OCI-LY3 (cell line): ENCODE measurements around the gene GRIK5.

Experiments used
- H2AFZ ChIP-seq: fragments of 200-600, 300-600 bp; shearing (Covaris generic); 2 replicates; pipeline ENCODE4 v1.6.0; 2014; ENCODE audit warnings: antibody characterized with exemption, low read depth, low read length
- H3K27ac ChIP-seq: fragments of 200-600, 300-600 bp; sonication (generic); 2 replicates; pipeline ENCODE4 v1.5.1; 2014; ENCODE audit warnings: mild to moderate bottlenecking, low read length, moderate library complexity, mixed read lengths
- H3K27me3 ChIP-seq: fragments of 200-600, 300-600 bp; sonication (generic); 2 replicates; pipeline ENCODE4 v1.6.1; 2014; ENCODE audit warnings: low read depth, low read length, mixed read lengths
- H3K36me3 ChIP-seq: fragments of 200-600, 300-600 bp; sonication (generic); replicated peaks from 2 replicates; pipeline ENCODE3; 2014; ENCODE audit warnings: low read depth, low read length, mixed read lengths
- H3K4me1 ChIP-seq: fragments of 300-600, 200-600 bp; sonication (generic); 2 replicates; pipeline ENCODE4 v1.6.1; 2014; ENCODE audit warnings: low read length, mixed read lengths
- H3K4me2 ChIP-seq: fragments of 200-600, 300-600 bp; sonication (generic); 2 replicates; pipeline ENCODE4 v1.6.1; 2014; ENCODE audit warnings: low read length, mixed read lengths
- H3K4me3 ChIP-seq: fragments of 300-600, 200-600 bp; sonication (generic); 2 replicates; pipeline ENCODE4 v1.5.1; 2014; ENCODE audit warnings: antibody characterized with exemption, mild to moderate bottlenecking, low read length, moderate library complexity
- H3K79me2 ChIP-seq: fragments of 300-600, 200-600 bp; shearing (Covaris generic); 2 replicates; pipeline ENCODE4 v1.6.1; 2014; ENCODE audit warnings: mild to moderate bottlenecking, low read length, mixed read lengths
- H3K9ac ChIP-seq: fragments of 300-600, 200-600 bp; shearing (Covaris generic); 2 replicates; pipeline ENCODE4 v1.6.0; 2014; ENCODE audit warnings: mild to moderate bottlenecking, low read length, moderate library complexity
- H3K9me3 ChIP-seq: fragments of 200-600, 300-600 bp; shearing (Covaris generic); 2 replicates; pipeline ENCODE4 v1.6.1; 2014; ENCODE audit warnings: low read length, mixed read lengths; ENCODE audit not compliant: insufficient read depth
- H4K20me1 ChIP-seq: fragments of 200-600, 300-600 bp; sonication (generic); 2 replicates; pipeline ENCODE4 v1.6.1; 2016; ENCODE audit warnings: low read length, mixed read lengths; ENCODE audit not compliant: insufficient read depth
- EZH2phosphoT487 ChIP-seq: fragments of 200-600 bp; shearing (Covaris generic); IDR thresholded peaks from 2 replicates; pipeline ENCODE4 v1.6.1; 2018; ENCODE audit warnings: antibody characterized with exemption, mixed run types, low read depth
- TF ChIP-seq, protein P1 (sequence below): fragments of 200-600, 300-600 bp; sonication (generic); IDR thresholded peaks from 2 replicates; pipeline ENCODE4 v1.5.1; 2014; ENCODE audit warnings: antibody characterized with exemption, low read length, low read depth

GRIK5 gene

DNA sequence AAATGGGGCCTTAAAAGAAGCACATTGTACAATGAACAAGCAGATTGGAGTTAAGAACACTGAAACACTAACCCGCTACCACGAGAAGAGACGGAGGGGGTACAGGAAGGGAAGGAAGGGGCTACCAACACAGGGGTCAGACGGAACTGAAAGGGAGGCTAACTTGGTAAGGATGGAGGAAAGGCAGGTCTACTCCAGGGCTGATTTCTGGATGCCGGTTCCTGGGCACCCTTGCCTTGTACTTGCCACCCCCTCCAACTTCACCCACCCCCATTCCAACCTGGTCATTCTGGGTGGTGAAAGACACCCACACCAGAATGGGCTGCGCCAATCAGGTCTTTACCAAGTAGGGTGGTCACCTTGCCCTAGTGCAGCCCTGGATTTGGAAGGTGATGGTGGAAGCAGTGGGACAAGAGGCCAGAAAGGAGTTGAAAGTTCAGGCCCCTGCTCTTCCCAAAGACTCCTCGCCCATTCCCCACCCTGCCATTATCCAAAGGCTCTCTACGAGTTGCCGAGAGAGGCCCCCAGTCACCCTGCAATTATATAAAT lies 16.3 kb upstream of the GRIK5 start:
- Histone ChIP-seq H3K27ac (peak overlapping the region; percentile 20; the same call in 1 of the 2 replicates), H3K27me3 (no peaks in the 10 kb centered on the region), H3K4me1 (peaks cover 27% of the 10 kb centered on the region), H3K79me2 (peaks cover 15% of the 10 kb centered on the region; the same call in 1 of the 2 replicates), H3K36me3 (peaks cover 24% of the 10 kb centered on the region), H3K4me2 (no peak overlapping the region), H3K4me3 (no peak overlapping the region), H3K9ac (no peak overlapping the region), H4K20me1 (peaks cover 29% of the 10 kb centered on the region), H3K9me3 (no peaks in the 10 kb centered on the region), H2AFZ (no peak overlapping the region)
- TF ChIP-seq, protein P1, sequence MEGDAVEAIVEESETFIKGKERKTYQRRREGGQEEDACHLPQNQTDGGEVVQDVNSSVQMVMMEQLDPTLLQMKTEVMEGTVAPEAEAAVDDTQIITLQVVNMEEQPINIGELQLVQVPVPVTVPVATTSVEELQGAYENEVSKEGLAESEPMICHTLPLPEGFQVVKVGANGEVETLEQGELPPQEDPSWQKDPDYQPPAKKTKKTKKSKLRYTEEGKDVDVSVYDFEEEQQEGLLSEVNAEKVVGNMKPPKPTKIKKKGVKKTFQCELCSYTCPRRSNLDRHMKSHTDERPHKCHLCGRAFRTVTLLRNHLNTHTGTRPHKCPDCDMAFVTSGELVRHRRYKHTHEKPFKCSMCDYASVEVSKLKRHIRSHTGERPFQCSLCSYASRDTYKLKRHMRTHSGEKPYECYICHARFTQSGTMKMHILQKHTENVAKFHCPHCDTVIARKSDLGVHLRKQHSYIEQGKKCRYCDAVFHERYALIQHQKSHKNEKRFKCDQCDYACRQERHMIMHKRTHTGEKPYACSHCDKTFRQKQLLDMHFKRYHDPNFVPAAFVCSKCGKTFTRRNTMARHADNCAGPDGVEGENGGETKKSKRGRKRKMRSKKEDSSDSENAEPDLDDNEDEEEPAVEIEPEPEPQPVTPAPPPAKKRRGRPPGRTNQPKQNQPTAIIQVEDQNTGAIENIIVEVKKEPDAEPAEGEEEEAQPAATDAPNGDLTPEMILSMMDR = no peak
- TF ChIP-seq EZH2phosphoT487 = no peak

DNA sequence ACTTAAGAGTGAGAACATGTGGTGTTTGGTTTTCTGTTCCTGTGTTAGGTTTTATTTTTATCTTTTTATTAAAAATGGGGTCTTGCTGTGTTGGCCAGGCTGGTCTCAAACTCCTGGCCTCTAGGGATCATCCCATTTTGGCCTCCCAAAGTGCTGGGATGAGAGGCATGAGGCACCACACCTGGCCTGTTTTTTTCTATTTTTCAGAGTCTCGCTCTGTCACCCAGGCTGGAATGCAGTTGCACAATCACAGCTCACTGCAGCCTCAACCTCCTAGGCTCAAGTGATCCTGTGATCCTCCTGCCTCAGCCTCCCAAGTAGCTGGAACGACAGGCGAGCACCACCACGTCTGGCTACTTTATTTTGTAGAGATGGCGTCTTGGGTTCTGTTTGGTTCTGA lies 13.5 kb upstream of the GRIK5 start:
- no peak overlapping the region for H3K27ac ChIP-seq
- peaks cover 37% of the 10 kb centered on the region for H3K79me2 ChIP-seq
- no peaks in the 10 kb centered on the region for H3K27me3 ChIP-seq
- H3K4me3 ChIP-seq = no peak overlapping the region
- no peak overlapping the region for H3K4me2 ChIP-seq
- TF ChIP-seq, protein P1 = no peak
- no peak for TF ChIP-seq EZH2phosphoT487
- H3K9ac ChIP-seq = no peak overlapping the region
- peaks cover 23% of the 10 kb centered on the region for H4K20me1 ChIP-seq
- peaks cover 37% of the 10 kb centered on the region for H3K36me3 ChIP-seq
- H3K4me1 ChIP-seq = peaks cover 18% of the 10 kb centered on the region
- no peak overlapping the region for H2AFZ ChIP-seq
- no peaks in the 10 kb centered on the region for H3K9me3 ChIP-seq

DNA sequence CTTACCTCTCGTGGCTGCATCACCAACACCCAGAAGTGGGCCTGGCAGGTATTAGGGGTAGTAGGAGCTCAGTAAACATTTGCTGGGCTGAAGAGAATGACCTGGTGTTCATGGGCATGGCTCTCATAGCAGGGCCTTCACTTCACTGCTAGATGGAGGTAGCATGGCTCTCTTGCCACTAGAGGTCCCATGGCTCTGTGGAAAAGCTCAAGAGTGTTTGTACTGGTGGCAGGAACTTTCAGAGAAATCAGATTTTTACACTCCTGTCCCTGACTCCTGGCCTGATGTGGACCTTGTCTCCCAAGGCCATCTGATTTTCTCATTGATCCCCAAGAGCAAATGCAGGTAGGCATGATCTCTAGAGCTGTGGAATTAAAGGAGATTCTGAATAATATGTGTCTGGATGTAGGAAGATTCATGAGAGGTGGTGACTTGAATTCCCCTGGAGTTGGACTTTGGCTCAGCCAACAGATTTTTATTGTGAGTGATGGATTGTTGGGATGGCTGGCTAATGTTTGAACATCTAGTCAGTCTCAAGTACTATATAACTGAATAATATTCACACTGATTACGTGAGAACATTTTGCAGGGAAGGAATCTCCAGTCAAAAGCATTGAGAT lies 11.7 kb upstream of the GRIK5 start:
- Histone ChIP-seq H3K79me2 (peaks cover 55% of the 10 kb centered on the region), H3K27me3 (no peaks in the 10 kb centered on the region), H4K20me1 (peaks cover 33% of the 10 kb centered on the region), H3K27ac (no peak overlapping the region), H3K36me3 (peaks cover 40% of the 10 kb centered on the region), H3K4me2 (no peak overlapping the region), H3K9ac (no peak overlapping the region), H3K4me3 (no peak overlapping the region), H2AFZ (no peak overlapping the region), H3K4me1 (peaks cover 18% of the 10 kb centered on the region), H3K9me3 (no peaks in the 10 kb centered on the region)
- TF ChIP-seq EZH2phosphoT487 = no peak
- TF ChIP-seq, protein P1 = peak; percentile 70

DNA sequence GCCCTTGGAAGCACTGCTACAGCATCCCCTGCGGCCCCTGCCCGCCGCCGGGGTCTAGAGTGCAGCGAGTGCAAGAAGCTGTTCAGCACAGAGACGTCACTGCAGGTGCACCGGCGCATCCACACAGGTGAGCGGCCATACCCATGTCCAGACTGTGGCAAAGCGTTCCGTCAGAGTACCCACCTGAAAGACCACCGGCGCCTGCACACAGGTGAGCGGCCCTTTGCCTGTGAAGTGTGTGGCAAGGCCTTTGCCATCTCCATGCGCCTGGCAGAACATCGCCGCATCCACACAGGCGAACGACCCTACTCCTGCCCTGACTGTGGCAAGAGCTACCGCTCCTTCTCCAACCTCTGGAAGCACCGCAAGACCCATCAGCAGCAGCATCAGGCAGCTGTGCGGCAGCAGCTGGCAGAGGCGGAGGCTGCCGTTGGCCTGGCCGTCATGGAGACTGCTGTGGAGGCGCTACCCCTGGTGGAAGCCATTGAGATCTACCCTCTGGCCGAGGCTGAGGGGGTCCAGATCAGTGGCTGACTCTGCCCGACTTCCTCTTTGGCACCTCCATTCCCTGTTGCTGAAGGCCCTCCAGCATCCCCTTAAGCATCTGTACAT lies 10.9 kb upstream of the GRIK5 start:
- Histone ChIP-seq H2AFZ (no peak overlapping the region), H3K9ac (no peak overlapping the region), H3K79me2 (peaks cover 63% of the 10 kb centered on the region), H3K4me1 (peaks cover 11% of the 10 kb centered on the region), H3K9me3 (no peaks in the 10 kb centered on the region), H3K4me3 (no peak overlapping the region), H3K27me3 (no peaks in the 10 kb centered on the region), H3K27ac (no peak overlapping the region), H4K20me1 (peaks cover 35% of the 10 kb centered on the region), H3K36me3 (peaks cover 40% of the 10 kb centered on the region), H3K4me2 (no peak overlapping the region)
- TF ChIP-seq EZH2phosphoT487 = no peak
- TF ChIP-seq, protein P1 = no peak
